Lower leg skin (tissue), 4 donors: Measurements from ENCODE around the gene CADM1. TPM values are rescaled to one million over a fixed set of nuclear protein-coding genes. Genes with fewer than 3 reads are reported as not detected.

Source experiments
- DNase-seq, 2 donors: peaks; one replicate each; pipeline ENCODE4 v3.0.0-alpha.2; 2019; ENCODE audit warnings: low spot score in 2 of 2
- H3K4me3 ChIP-seq: fragments of 200-600 bp; sonication (generic); 2 replicates; pipeline ENCODE4 v1.5.1; 2017; ENCODE audit warnings: mild to moderate bottlenecking, low read depth; ENCODE audit not compliant: poor library complexity, severe bottlenecking
- POLR2A ChIP-seq, 2 donors: fragments of 450-650 bp; IDR thresholded peaks; one replicate each; pipeline ENCODE4 v1.6.1; 2016 to 2017; ENCODE audit warnings: antibody characterized with exemption in 2 of 2, mild to moderate bottlenecking in 1 of 2, moderate library complexity in 1 of 2
- WGBS, 2 donors: methylation state at CpG; one replicate each; pipeline ENCODE4 v1.1.5; 2018; 5-methylcytosine and 5-hydroxymethylcytosine counted together
- intact Hi-C: fragments of 100-400 bp; cut with DNase I; formaldehyde crosslinking; loops from one replicate; pipeline ENCODE4 v1.15.0; 2023; ENCODE audit warnings: low total_unique reads
- total RNA-seq, 4 donors: library from RNA; depleted of rRNA; stranded (reverse); fragments of >200 nt; gene quantifications; one replicate each; pipeline ENCODE4 v1.1.0, GENCODE V29; 2016
- TF ChIP-seq, protein P1 (sequence below), 3 donors: fragments of 450-650 bp; IDR thresholded peaks; one replicate each; pipeline ENCODE4 v1.5.1; 2016; ENCODE audit warnings: antibody characterized with exemption in 3 of 3, mild to moderate bottlenecking in 3 of 3, moderate library complexity in 2 of 3

The CADM1 gene
- total RNA-seq, 4 donors from 2014 or later, result 9.4 to 21.4 (median 11.8) TPM

DNA sequence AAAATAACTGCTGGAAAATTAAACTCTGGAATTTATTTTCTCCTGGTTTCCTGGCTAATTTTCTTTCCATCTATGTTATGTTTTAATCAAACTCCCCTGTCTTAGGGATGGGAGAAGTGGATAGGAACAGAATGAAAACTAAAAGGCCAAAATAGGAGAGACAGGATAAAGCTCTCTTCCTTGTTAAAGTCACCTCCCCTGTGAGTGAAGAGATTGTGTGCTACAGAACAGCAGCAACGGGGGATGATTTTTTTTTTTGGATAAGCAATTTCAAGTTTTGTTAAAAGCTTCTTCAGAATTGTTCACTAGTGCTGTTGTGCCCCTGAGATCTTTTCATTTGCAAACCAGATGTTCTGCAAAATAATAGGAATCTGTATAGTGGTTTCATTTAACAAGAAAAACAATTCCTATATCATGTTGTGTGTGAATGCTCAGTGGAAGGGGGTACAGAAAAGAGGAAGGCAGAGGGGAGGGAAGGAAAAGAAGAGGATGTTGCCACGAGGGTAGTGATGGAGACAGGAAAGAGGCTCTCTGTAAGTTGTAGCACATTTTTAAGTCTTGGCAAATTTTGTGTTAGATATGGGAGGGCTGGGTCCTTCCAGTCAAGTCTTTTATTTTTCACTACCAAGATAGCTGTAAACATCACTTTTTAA, 301.2 kb downstream of the CADM1 start:
- 51 to 58% methylated on average over 2 of the region's 2 CpGs for WGBS, 2 donors
- H3K4me3 ChIP-seq, result no peak overlapping the region
- intact Hi-C loops, result no loop called here
- no peak for TF ChIP-seq POLR2A (IDR thresholded peaks at IDR 0.05)
- TF ChIP-seq, protein P1, sequence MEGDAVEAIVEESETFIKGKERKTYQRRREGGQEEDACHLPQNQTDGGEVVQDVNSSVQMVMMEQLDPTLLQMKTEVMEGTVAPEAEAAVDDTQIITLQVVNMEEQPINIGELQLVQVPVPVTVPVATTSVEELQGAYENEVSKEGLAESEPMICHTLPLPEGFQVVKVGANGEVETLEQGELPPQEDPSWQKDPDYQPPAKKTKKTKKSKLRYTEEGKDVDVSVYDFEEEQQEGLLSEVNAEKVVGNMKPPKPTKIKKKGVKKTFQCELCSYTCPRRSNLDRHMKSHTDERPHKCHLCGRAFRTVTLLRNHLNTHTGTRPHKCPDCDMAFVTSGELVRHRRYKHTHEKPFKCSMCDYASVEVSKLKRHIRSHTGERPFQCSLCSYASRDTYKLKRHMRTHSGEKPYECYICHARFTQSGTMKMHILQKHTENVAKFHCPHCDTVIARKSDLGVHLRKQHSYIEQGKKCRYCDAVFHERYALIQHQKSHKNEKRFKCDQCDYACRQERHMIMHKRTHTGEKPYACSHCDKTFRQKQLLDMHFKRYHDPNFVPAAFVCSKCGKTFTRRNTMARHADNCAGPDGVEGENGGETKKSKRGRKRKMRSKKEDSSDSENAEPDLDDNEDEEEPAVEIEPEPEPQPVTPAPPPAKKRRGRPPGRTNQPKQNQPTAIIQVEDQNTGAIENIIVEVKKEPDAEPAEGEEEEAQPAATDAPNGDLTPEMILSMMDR (IDR thresholded peaks at IDR 0.05), result no peak
- no peak for DNase-seq

DNA sequence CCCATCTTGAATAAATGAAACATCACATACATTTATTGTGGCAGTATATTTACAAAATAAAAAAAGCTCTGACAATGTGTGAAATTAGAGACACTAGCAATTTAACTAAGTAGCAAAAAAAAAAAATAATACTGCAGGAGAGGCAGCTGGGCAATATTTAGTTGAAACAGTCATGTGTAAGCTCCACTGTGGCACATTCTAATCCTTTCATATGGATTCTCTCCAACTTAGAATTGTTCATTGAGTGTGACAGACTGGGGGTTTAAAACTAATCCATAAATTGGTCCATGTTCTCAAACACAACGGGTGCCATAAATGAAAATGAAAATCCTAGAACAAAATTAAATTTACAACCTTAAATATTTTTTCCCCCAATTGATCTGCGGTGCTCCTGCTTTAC, 302.1 kb downstream of the CADM1 start:
- intact Hi-C loops, result no loop called here
- no peak for DNase-seq
- 87 to 93% methylated on average over 2 of the region's 2 CpGs for WGBS, 2 donors
- TF ChIP-seq, protein P1 (IDR thresholded peaks at IDR 0.05), result no peak
- TF ChIP-seq POLR2A (IDR thresholded peaks at IDR 0.05), result no peak
- H3K4me3 ChIP-seq, result no peak overlapping the region

DNA sequence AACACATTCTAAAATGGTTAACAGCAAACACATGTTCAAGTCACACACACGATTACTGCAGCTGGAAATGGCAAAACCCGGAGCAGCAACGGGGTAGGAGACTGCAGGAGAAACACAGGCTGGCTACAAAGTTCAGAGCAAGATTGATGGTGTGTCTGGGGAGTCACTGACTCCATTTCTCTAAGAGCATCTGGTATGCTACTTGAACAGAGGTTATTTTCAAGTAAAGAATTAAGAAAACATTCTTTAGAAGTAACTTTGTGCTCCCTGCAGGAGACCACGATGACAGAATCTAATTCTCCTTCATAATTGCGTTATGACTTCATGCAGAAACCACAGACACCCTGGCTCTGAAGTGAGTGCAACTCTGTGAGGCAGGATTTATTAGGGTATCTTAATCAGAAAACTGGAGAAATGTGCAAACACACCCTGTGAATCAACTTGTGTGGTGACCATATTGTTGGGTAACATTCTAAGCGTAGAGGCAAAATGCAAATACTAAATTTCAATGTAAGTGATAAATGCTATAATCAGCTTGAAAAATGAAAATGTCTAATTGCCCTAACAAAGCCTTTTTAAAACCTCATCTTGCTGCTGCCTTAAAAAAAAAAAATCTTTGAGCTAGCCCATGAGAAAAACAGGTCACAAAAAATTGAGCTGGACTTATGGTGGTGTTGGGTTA, 303.0 kb downstream of the CADM1 start:
- TF ChIP-seq, protein P1 (IDR thresholded peaks at IDR 0.05), result no peak
- 67 to 69% methylated on average over 6 of the region's 6 CpGs for WGBS, 2 donors
- intact Hi-C loops, result no loop called here
- H3K4me3 ChIP-seq, result no peak overlapping the region
- DNase-seq, result no peak

DNA sequence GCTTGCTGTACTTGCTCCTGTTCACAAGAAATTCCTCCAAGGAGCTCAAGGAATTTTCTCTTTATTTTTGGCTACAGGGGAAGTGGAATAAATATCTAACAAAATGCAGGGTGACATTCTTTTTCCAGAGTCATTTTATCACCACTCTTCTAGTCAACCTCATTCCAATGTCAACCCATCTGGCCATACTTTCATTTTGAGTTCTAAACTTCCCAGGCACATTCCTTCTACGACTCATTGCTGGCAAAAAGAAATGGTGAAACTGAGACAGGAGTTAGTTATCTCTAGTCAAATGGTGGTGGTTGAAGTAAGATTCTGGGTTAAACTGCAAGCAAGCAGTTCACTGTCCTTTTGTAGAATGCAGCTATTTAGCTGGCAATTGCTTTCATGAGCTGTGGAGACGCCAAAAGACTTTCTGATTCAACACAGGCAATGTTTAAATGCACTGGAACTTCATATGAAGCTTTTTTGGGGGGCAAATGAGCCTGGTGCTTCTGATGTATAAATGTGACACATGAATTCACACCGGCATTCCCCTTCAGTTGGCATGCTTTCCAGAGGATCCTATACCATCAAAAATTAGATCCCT, 304.6 kb downstream of the CADM1 start:
- WGBS, 2 donors, result 76 to 79% methylated on average over 3 of the region's 3 CpGs
- no peak for TF ChIP-seq POLR2A (IDR thresholded peaks at IDR 0.05)
- TF ChIP-seq, protein P1 (IDR thresholded peaks at IDR 0.05), result no peak
- intact Hi-C loops, result no loop called here
- no peak overlapping the region for H3K4me3 ChIP-seq
- DNase-seq, result no peak

DNA sequence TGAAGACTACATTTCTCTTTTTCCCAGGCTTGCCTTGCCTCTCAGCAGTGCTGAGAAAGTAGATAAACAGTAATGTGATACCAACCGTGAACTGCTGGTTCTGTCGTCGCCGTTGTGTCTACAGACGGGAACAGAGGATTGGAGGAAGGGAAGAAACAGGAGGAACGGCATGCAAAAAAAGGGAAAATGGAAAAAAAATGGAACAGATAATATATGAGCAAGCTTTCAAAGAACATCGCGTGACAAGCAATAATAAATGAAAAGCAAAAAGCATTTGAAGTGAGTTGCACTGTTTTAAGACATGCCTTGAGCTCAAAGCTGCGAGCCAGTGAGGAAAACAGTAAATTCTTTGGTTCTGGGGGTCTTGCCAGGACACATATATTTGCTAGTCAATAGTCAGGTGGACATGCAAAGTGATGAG, 305.9 kb downstream of the CADM1 start:
- intact Hi-C loops, result no loop called here
- H3K4me3 ChIP-seq, result no peak overlapping the region
- WGBS, 2 donors, result 90 to 92% methylated on average over 9 of the region's 9 CpGs
- no peak for DNase-seq
- no peak for TF ChIP-seq POLR2A (IDR thresholded peaks at IDR 0.05)
- TF ChIP-seq, protein P1 (IDR thresholded peaks at IDR 0.05), result no peak
